Testis (tissue), 3 donors: ENCODE measurements around the gene A1BG. TPM values are rescaled to one million over a fixed set of nuclear protein-coding genes. Genes with fewer than 3 reads are reported as not detected.

ENCODE experiments used
- DNase-seq: peaks from one replicate; pipeline ENCODE4 v3.0.0-alpha.2; 2019
- H3K27ac ChIP-seq, 2 donors: fragments of 200-600 bp; sonication (generic); one replicate each; pipeline ENCODE4 v1.5.1; 2019
- H3K27me3 ChIP-seq: fragments of 200-600 bp; sonication (generic); one replicate; pipeline ENCODE4 v1.5.1; 2019
- H3K36me3 ChIP-seq: fragments of 200-600 bp; sonication (generic); one replicate; pipeline ENCODE4 v1.5.1; 2017; ENCODE audit warnings: low read depth; ENCODE audit errors: missing control alignments
- H3K4me1 ChIP-seq: fragments of 200-600 bp; sonication (generic); one replicate; pipeline ENCODE4 v1.5.1; 2019
- H3K4me3 ChIP-seq, 2 donors: fragments of 200-600 bp; sonication (generic); one replicate each; pipeline ENCODE4 v1.5.1; 2017 to 2019
- H3K9me3 ChIP-seq: fragments of 200-600 bp; sonication (generic); one replicate; pipeline ENCODE4 v1.5.1; 2017
- POLR2A ChIP-seq: fragments of 450-650 bp; IDR thresholded peaks from one replicate; pipeline ENCODE4 v1.6.1; 2017; ENCODE audit warnings: antibody characterized with exemption, mild to moderate bottlenecking, moderate library complexity
- WGBS, 2 donors: methylation state at CpG; one replicate each; pipeline ENCODE4 v1.1.5; 2018; 5-methylcytosine and 5-hydroxymethylcytosine counted together
- intact Hi-C: fragments of 100-400 bp; cut with DNase I; formaldehyde crosslinking; loops from one replicate; pipeline ENCODE4 v1.15.1; 2023; ENCODE audit warnings: low total_unique reads
- polyA plus RNA-seq: library from polyadenylated mRNA; stranded (reverse); fragments of 350-450 nt; fragmentation: Illumina TruSeq; extraction: RNeasy Lipid Tissue Mini Kit (QIAGEN cat#74804); gene quantifications from one replicate; pipeline ENCODE4 v1.2.3, GENCODE V29; 2014; ENCODE audit warnings: low read depth, low replicate concordance; ENCODE audit not compliant: insufficient read depth
- total RNA-seq, 2 donors: library from RNA; depleted of rRNA; stranded (reverse); fragments of >200 nt; gene quantifications; one replicate each; pipeline ENCODE4 v1.2.3, GENCODE V29; 2016
- TF ChIP-seq, protein P1 (sequence below), 3 experiments: fragments of 450-650 bp in 2 of 3; fragments of 200-600 bp in 1 of 3; sonication (generic) in 1 of 3; IDR thresholded peaks; one replicate each; pipeline ENCODE4 v1.5.1; 2016 to 2019; ENCODE audit warnings: antibody characterized with exemption in 3 of 3, mild to moderate bottlenecking in 2 of 3, moderate library complexity in 1 of 3

The A1BG gene
- total and polyA plus RNA-seq, 3 donors from 2014 or later, result 3.5 to 13.1 (median 4.5) TPM

DNA sequence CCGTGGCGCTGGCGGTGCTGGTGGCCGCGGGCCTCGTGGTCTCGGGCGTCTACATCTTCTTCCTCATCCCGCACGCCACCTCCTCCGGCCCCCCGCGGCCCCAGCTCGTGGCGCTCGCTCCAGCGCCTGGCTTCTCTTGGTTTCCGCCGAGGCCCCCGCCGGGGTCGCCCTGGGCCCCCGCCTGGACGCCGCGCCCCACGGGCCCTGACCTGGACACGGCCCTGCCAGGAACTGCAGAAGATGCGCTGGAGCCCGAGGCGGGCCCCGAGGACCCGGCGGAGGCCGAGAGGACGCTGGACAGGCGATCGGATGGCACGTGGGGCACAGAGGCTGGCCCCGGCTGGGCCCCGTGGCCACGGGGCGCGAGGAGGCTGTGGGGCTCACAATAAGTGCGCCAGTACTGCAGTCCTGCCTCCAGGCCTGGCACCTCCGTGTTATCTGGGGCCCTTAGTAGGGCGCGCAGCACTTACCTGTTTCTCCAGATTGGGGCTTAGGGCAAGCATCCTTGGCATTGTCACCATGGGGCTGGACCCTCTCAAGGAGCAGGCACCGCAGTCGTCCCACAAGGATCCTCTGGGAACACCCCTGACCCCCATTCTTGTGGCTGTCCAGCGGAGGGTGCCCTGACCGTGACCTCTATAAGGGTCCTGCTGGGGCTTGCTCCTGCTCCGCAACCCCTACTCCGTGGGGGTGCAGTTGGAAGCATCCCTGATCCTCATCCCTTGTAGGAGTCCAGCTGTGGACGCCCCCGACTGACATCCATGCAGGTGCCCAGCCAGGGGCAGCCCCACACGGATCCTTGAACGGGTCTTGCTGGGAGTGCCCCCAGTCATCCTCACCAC, 43.6 kb upstream of the A1BG start:
- H3K4me1 ChIP-seq, result peaks cover 15% of the 10 kb centered on the region
- intact Hi-C loops, result no loop called here
- DNase-seq, result no peak
- H3K27me3 ChIP-seq, result no peaks in the 10 kb centered on the region
- no peak overlapping the region for H3K27ac ChIP-seq
- no peaks in the 10 kb centered on the region for H3K36me3 ChIP-seq
- peak overlapping the region in 1 of 2 donors; percentile 36 for H3K4me3 ChIP-seq
- TF ChIP-seq, protein P1, sequence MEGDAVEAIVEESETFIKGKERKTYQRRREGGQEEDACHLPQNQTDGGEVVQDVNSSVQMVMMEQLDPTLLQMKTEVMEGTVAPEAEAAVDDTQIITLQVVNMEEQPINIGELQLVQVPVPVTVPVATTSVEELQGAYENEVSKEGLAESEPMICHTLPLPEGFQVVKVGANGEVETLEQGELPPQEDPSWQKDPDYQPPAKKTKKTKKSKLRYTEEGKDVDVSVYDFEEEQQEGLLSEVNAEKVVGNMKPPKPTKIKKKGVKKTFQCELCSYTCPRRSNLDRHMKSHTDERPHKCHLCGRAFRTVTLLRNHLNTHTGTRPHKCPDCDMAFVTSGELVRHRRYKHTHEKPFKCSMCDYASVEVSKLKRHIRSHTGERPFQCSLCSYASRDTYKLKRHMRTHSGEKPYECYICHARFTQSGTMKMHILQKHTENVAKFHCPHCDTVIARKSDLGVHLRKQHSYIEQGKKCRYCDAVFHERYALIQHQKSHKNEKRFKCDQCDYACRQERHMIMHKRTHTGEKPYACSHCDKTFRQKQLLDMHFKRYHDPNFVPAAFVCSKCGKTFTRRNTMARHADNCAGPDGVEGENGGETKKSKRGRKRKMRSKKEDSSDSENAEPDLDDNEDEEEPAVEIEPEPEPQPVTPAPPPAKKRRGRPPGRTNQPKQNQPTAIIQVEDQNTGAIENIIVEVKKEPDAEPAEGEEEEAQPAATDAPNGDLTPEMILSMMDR (IDR thresholded peaks at IDR 0.05), result no peak
- no peak for TF ChIP-seq POLR2A
- no peaks in the 10 kb centered on the region for H3K9me3 ChIP-seq
- WGBS, 2 donors, result 34 to 35% methylated on average over 15 to 44 of the region's 58 CpGs

DNA sequence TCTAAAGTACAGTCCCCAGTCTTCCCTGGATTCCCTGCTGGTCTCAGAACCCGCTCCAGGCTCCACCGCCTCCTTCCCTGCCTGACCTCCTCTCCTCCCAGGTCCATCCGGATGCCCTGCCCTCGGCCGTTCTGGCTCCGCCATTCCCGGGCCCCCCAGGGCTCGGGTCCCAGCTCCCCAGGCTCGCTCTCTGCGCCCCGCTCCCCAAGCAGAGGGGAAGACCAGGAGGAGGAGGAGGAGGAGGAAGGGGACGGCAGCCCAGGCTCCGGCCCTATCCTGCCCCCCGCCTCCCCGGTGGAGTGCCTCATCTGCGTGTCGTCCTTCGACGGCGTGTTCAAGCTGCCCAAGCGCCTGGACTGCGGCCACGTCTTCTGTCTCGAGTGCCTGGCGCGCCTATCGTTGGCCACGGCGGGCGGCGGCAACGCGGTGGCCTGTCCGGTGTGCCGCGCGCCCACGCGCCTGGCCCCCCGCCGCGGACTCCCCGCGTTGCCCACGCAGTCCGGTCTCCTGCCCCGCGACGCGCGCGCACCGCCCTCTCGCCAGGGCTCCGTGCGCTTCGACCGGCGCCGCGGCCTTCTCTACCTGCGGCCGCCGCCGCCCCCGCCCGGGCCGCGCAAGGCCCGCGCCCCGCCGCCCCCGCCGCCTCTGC, 42.8 kb upstream of the A1BG start:
- Histone ChIP-seq H3K27ac (no peak overlapping the region), H3K27me3 (no peaks in the 10 kb centered on the region), H3K36me3 (no peaks in the 10 kb centered on the region), H3K4me3 (peak overlapping the region; percentile 18 to 34), H3K4me1 (peaks cover 11% of the 10 kb centered on the region), H3K9me3 (no peaks in the 10 kb centered on the region)
- no peak for TF ChIP-seq POLR2A
- TF ChIP-seq, protein P1 (IDR thresholded peaks at IDR 0.05), result no peak
- WGBS, 2 donors, result 6 to 9% methylated on average over 6 to 37 of the region's 75 CpGs
- intact Hi-C loops, result no loop called here
- DNase-seq, result no peak

- no peak for TF ChIP-seq POLR2A
- TF ChIP-seq, protein P1 (IDR thresholded peaks at IDR 0.05), result no peak
- WGBS, 2 donors, result 9 to 45% methylated on average over 9 to 21 of the region's 21 CpGs
- Histone ChIP-seq H3K9me3 (no peaks in the 10 kb centered on the region), H3K27me3 (no peaks in the 10 kb centered on the region), H3K27ac (no peak within 1 kb of the TSS), H3K4me3 (peak within 1 kb of the TSS; percentile 18 to 34), H3K4me1 (peaks cover 6% of the 10 kb centered on the region), H3K36me3 (no peaks in the 10 kb centered on the region)
- DNase-seq, result no peak
- intact Hi-C loops, result no loop called here
Observed at GRCh38 chr19:58395220-58395978, 42.1 kb upstream of the A1BG start, which contains the start of gene RNF225. RNF225 (plus strand) TSS chr19:58395656; CDS start chr19:58396090, 434 bp downstream.

DNA sequence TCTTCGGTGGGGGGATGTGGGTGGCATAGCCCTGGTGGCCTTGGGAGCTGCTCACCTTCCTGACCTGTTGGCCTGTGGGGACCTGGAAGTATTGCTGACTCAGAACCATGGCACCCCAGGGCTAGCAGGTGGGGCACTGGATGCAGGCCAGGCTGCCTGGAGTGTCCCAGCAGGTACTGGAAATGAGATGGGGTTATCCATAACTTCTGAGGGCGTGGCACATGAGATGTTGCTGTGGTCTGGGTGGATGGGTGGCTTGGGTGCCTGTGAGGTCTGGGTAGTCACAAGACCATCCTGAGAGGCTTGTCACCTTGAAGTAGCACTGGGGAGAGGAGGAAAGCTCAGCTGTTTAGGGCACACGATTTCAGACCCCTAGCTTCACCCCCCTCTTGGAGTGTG, 41.5 kb upstream of the A1BG start:
- WGBS, 2 donors, result 72 to 100% methylated on average over 2 to 3 of the region's 3 CpGs
- no peak for DNase-seq
- intact Hi-C loops, result no loop called here
- peaks cover 5% of the 10 kb centered on the region for H3K4me1 ChIP-seq
- H3K4me3 ChIP-seq, result no peak overlapping the region
- no peak overlapping the region for H3K27ac ChIP-seq
- no peaks in the 10 kb centered on the region for H3K27me3 ChIP-seq
- H3K36me3 ChIP-seq, result no peaks in the 10 kb centered on the region
- H3K9me3 ChIP-seq, result no peaks in the 10 kb centered on the region
- no peak for TF ChIP-seq POLR2A

GRCh38 chr19:58393725-58394033, 40.4 kb upstream of the A1BG start:
- no peak for DNase-seq
- no peak overlapping the region for H3K27ac ChIP-seq
- H3K4me1 ChIP-seq, result peaks cover 5% of the 10 kb centered on the region
- no peak overlapping the region for H3K4me3 ChIP-seq
- H3K27me3 ChIP-seq, result no peaks in the 10 kb centered on the region
- intact Hi-C loops, result no loop called here
- H3K36me3 ChIP-seq, result no peaks in the 10 kb centered on the region
- H3K9me3 ChIP-seq, result no peaks in the 10 kb centered on the region
- WGBS, 2 donors, result 82 to 90% methylated on average over 4 of the region's 4 CpGs
- no peak for TF ChIP-seq POLR2A
- TF ChIP-seq, protein P1 (IDR thresholded peaks at IDR 0.05), result no peak
